Measurements from ENCODE around the gene C9orf72. TPM values are rescaled to one million over a fixed set of nuclear protein-coding genes. Genes with fewer than 3 reads are reported as not detected.
"Not testable (repeated sequence)": the region's sequence is repeated elsewhere in the genome, so short reads cannot be mapped to it uniquely, and the experiment has no call there.

C9orf72 gene
- total RNA-seq: 10 to 100 TPM; 12.5 to 20.5 (median 14.6) TPM
- long read RNA-seq, donor 1, full-length matches to known transcripts: 7 of 12 reads
- long read RNA-seq, donor 1, partial matches to known transcripts: 2 of 12 reads
- long read RNA-seq, donor 1, other reads (novel, unspliced or antisense): 3 of 12 reads
- long read RNA-seq, donor 2, partial matches to known transcripts: 1 of 6 reads
- long read RNA-seq, donor 2, other reads (novel, unspliced or antisense): 4 of 6 reads

GRCh38 chr9:27572918-27573633 lies at the start of gene C9orf72:
Gene C9orf72, minus strand, starts transcription at chr9:27573481. Its CDS starts 6,361 bp downstream, at chr9:27567120.
- intact Hi-C loops (cut with DNase I, micrococcal nuclease): no loop called here
- no peaks in the 10 kb centered on the region for H3K36me3 ChIP-seq (ENCODE audit: low read depth)
- ATAC-seq (peak; percentile 93), DNase-seq (peak; percentile 86 to 93 (median 92))
- H3K4me3 ChIP-seq: peak within 1 kb of the TSS; percentile 48
- peaks cover 12% of the 10 kb centered on the region for H3K4me1 ChIP-seq (ENCODE audit: low read depth)
- H3K9me3 ChIP-seq: peaks cover 2% of the 10 kb centered on the region
- TF ChIP-seq CTCF (IDR thresholded peaks at IDR 0.05): no peak

- H3K9me3 ChIP-seq: no peaks in the 10 kb centered on the region
- ATAC-seq: no peak
- H3K36me3 ChIP-seq (ENCODE audit: low read depth): no peaks in the 10 kb centered on the region
- TF ChIP-seq CTCF (IDR thresholded peaks at IDR 0.05): no peak
- intact Hi-C loops (cut with DNase I, micrococcal nuclease): no loop called here
- peaks cover 9% of the 10 kb centered on the region for H3K4me1 ChIP-seq (ENCODE audit: low read depth)
- no peak overlapping the region for H3K4me3 ChIP-seq
- DNase-seq: no peak
Measured at GRCh38 chr9:27622693-27623340, 49.5 kb upstream of the C9orf72 start.

- no peaks in the 10 kb centered on the region for H3K9me3 ChIP-seq
- no peak for TF ChIP-seq CTCF (IDR thresholded peaks at IDR 0.05)
- intact Hi-C loops (cut with DNase I, micrococcal nuclease): no loop called here
Measured at GRCh38 chr9:27619743-27620142, 46.5 kb upstream of the C9orf72 start.

GRCh38 chr9:27618066-27618465 lies 44.8 kb upstream of the C9orf72 start:
- Histone ChIP-seq H3K4me1 (ENCODE audit: low read depth) (no peaks in the 10 kb centered on the region), H3K36me3 (ENCODE audit: low read depth) (no peaks in the 10 kb centered on the region), H3K4me3 (no peak overlapping the region), H3K9me3 (no peaks in the 10 kb centered on the region)
- TF ChIP-seq CTCF (IDR thresholded peaks at IDR 0.05): no peak
- DNase-seq (no peak), ATAC-seq (no peak)
- intact Hi-C loops (cut with DNase I, micrococcal nuclease): no loop called here

More at GRCh38 chr9:27619743-27620142, 46.5 kb upstream of the C9orf72 start:
- no peak for ATAC-seq
- Histone ChIP-seq H3K36me3 (ENCODE audit: low read depth) (no peaks in the 10 kb centered on the region), H3K4me3 (no peak overlapping the region), H3K4me1 (ENCODE audit: low read depth) (no peaks in the 10 kb centered on the region)
- no peak for DNase-seq

- Histone ChIP-seq H3K4me1 (ENCODE audit: low read depth) (no peaks in the 10 kb centered on the region), H3K36me3 (ENCODE audit: low read depth) (no peaks in the 10 kb centered on the region), H3K4me3 (no peak overlapping the region), H3K9me3 (no peaks in the 10 kb centered on the region)
- ATAC-seq (no peak), DNase-seq (peak in 1 of 3 donors; percentile 32)
- intact Hi-C loops (cut with DNase I, micrococcal nuclease): no loop called here
- TF ChIP-seq CTCF (IDR thresholded peaks at IDR 0.05): no peak
Measured at GRCh38 chr9:27614551-27614950, 41.3 kb upstream of the C9orf72 start.

- H3K4me1 ChIP-seq (ENCODE audit: low read depth); DNase-seq; H3K4me3 ChIP-seq; H3K9me3 ChIP-seq; H3K36me3 ChIP-seq (ENCODE audit: low read depth); ATAC-seq; intact Hi-C loops (cut with DNase I, micrococcal nuclease): not testable (repeated sequence)
Measured at GRCh38 chr9:27612036-27612435, 38.8 kb upstream of the C9orf72 start.
